HG03378 (cell line): ENCODE measurements around the gene OR11L1.

Source experiments
- ATAC-seq: cut with Tn5 transposase; IDR thresholded peaks from one replicate; pipeline ENCODE4 v1.9.1; 2021; ENCODE audit warnings: mild to moderate bottlenecking, moderate library complexity; ENCODE audit not compliant: unreplicated experiment

Gene OR11L1

GRCh38 chr1:247841796-247842195 is at the start of gene OR11L1:
TSS of gene OR11L1 (minus strand) at chr1:247841896. CDS start at chr1:247841896, 0 bp downstream.
- no peak for ATAC-seq

GRCh38 chr1:247884797-247885413 is 43.2 kb upstream of the OR11L1 start:
- ATAC-seq, result no peak

GRCh38 chr1:247883346-247883745 is 41.6 kb upstream of the OR11L1 start:
- ATAC-seq, result no peak

GRCh38 chr1:247865416-247865815 is 23.7 kb upstream of the OR11L1 start:
- no peak for ATAC-seq

GRCh38 chr1:247864644-247865043 is 22.9 kb upstream of the OR11L1 start:
- ATAC-seq, result no peak

GRCh38 chr1:247862756-247863155 is 21.1 kb upstream of the OR11L1 start:
- ATAC-seq, result no peak

GRCh38 chr1:247857985-247858619 is 16.4 kb upstream of the OR11L1 start:
- ATAC-seq, result no peak

- ATAC-seq, result no peak
These were observed 15.6 kb upstream of the OR11L1 start, which contains the start of gene TRIM58 for GRCh38 chr1:247857069-247857984. TSS of gene TRIM58 (plus strand) at chr1:247857187. CDS start at chr1:247857247, 60 bp downstream.

- no peak for ATAC-seq
These were observed 14.2 kb upstream of the OR11L1 start for GRCh38 chr1:247855911-247856310.

GRCh38 chr1:247854899-247855545 is 13.3 kb upstream of the OR11L1 start:
- no peak for ATAC-seq

GRCh38 chr1:247849616-247850015 is 7.9 kb upstream of the OR11L1 start:
- no peak for ATAC-seq

- ATAC-seq, result no peak
These were observed 6.7 kb upstream of the OR11L1 start for GRCh38 chr1:247848346-247848745.

- no peak for ATAC-seq
These were observed 4.0 kb upstream of the OR11L1 start for GRCh38 chr1:247845693-247846017.

GRCh38 chr1:247845011-247845692 is 3.5 kb upstream of the OR11L1 start:
- no peak for ATAC-seq

- ATAC-seq, result no peak
These were observed 1.7 kb upstream of the OR11L1 start for GRCh38 chr1:247843411-247843810.

- ATAC-seq, result no peak
These were observed 878 bp downstream of the OR11L1 start for GRCh38 chr1:247840818-247841217.

- ATAC-seq, result no peak
These were observed 8.1 kb downstream of the OR11L1 start for GRCh38 chr1:247833601-247834000.

- ATAC-seq, result no peak
These were observed 12.0 kb downstream of the OR11L1 start for GRCh38 chr1:247829656-247830055.

GRCh38 chr1:247825362-247825761 is 16.3 kb downstream of the OR11L1 start:
- no peak for ATAC-seq

- ATAC-seq, result no peak
These were observed 17.7 kb downstream of the OR11L1 start, which contains the start of gene OR14A16 for GRCh38 chr1:247824023-247824422. TSS of gene OR14A16 (minus strand) at chr1:247824119. CDS start at chr1:247815729, 8,390 bp downstream.

GRCh38 chr1:247822060-247822459 is 19.6 kb downstream of the OR11L1 start:
- ATAC-seq, result no peak
